T-helper 1 cell treated with Interleukin-12 subunit alpha and Interleukin-12 subunit beta and Interleukin-4 antibody, amounts not matched to agents 30 ng/mL and 1 ng/mL, for 36 hours (primary cell): ENCODE results near the gene NR1D2. TPM values are rescaled to one million over a fixed set of nuclear protein-coding genes. Genes with fewer than 3 reads are reported as not detected.

Experiments
- intact Hi-C: fragments of 100-400 bp; cut with micrococcal nuclease; formaldehyde crosslinking; loops from one replicate; pipeline ENCODE4 v1.15.1; 2024
- total RNA-seq: library from RNA; stranded (reverse); gene quantifications from 2 replicates; pipeline ENCODE4 v1.2.3, GENCODE V29; 2022

Gene NR1D2
- total RNA-seq: 5.1 and 5.5 TPM in 2 replicates

- intact Hi-C loops: loop anchor here (1.0 to 2.0 kb wide), 5 partner anchors 28 to 1844 kb away; partner anchors contain the start of genes RPL15 and UBE2E2
Measured at GRCh38 chr3:23944861-23945662, at the start of gene NR1D2. Gene NR1D2 (plus strand): TSS chr3:23945286. CDS start chr3:23945579, 293 bp downstream.

GRCh38 chr3:23900744-23901143, 44.3 kb upstream of the NR1D2 start:
- intact Hi-C loops: no loop called here

GRCh38 chr3:23904545-23904944, 40.5 kb upstream of the NR1D2 start:
- intact Hi-C loops: no loop called here

GRCh38 chr3:23909341-23909740, 35.7 kb upstream of the NR1D2 start:
- intact Hi-C loops: no loop called here

- intact Hi-C loops: loop anchor here (10.0 kb wide), 1 partner anchor 1753 kb away; the partner anchor contains the start of gene TOP2B
Measured at GRCh38 chr3:23911397-23911796, 33.7 kb upstream of the NR1D2 start.

GRCh38 chr3:23912335-23912734, 32.8 kb upstream of the NR1D2 start:
- intact Hi-C loops: loop anchor here (10.0 kb wide), 1 partner anchor 1752 kb away; the partner anchor contains the start of gene TOP2B

- intact Hi-C loops: loop anchor here (10.0 kb wide), 1 partner anchor 1752 kb away; the partner anchor contains the start of gene TOP2B
Measured at GRCh38 chr3:23913182-23913581, 31.9 kb upstream of the NR1D2 start.

- intact Hi-C loops: loop anchor here (10.0 kb wide), 1 partner anchor 1751 kb away; the partner anchor contains the start of gene TOP2B
Measured at GRCh38 chr3:23913873-23914743, 31.0 kb upstream of the NR1D2 start.

GRCh38 chr3:23915537-23916108, 29.5 kb upstream of the NR1D2 start:
- intact Hi-C loops: loop anchor here (2.0 to 10.0 kb wide), 2 partner anchors 1749 to 1873 kb away; partner anchors contain the start of gene TOP2B

GRCh38 chr3:23916152-23916885, 28.8 kb upstream of the NR1D2 start:
- intact Hi-C loops: loop anchor here (2.0 to 10.0 kb wide), 2 partner anchors 1748 to 1872 kb away; partner anchors contain the start of gene TOP2B

- intact Hi-C loops: loop anchor here (1.0 to 10.0 kb wide), 8 partner anchors 28 to 1872 kb away; partner anchors contain the start of genes NR1D2, TOP2B, UBE2E1 and UBE2E2
Measured at GRCh38 chr3:23916886-23917678, 28.0 kb upstream of the NR1D2 start, which contains the start of the genes NKIRAS1 and RPL15. Gene NKIRAS1 (minus strand): TSS chr3:23916990. CDS start chr3:23910904, 6,086 bp downstream. Gene RPL15 (plus strand): TSS chr3:23917132. CDS start chr3:23917860, 728 bp downstream.

- intact Hi-C loops: loop anchor here (1.0 to 10.0 kb wide), 8 partner anchors 28 to 1871 kb away; partner anchors contain the start of genes NR1D2, TOP2B, UBE2E1 and UBE2E2
Measured at GRCh38 chr3:23917679-23918303, 27.3 kb upstream of the NR1D2 start.

- intact Hi-C loops: loop anchor here (10.0 kb wide), 1 partner anchor 1746 kb away; the partner anchor contains the start of gene TOP2B
Measured at GRCh38 chr3:23918331-23918730, 26.8 kb upstream of the NR1D2 start.

- intact Hi-C loops: loop anchor here (10.0 kb wide), 1 partner anchor 1745 kb away; the partner anchor contains the start of gene TOP2B
Measured at GRCh38 chr3:23919628-23920027, 25.5 kb upstream of the NR1D2 start.

GRCh38 chr3:23920151-23920655, 24.9 kb upstream of the NR1D2 start:
- intact Hi-C loops: no loop called here

- intact Hi-C loops: no loop called here
Measured at GRCh38 chr3:23921052-23921511, 24.0 kb upstream of the NR1D2 start.

- intact Hi-C loops: no loop called here
Measured at GRCh38 chr3:23923786-23924185, 21.3 kb upstream of the NR1D2 start.

- intact Hi-C loops: no loop called here
Measured at GRCh38 chr3:23926246-23926645, 18.8 kb upstream of the NR1D2 start.
